ENCODE measurements around the gene LAG3.

LAG3 gene

GRCh38 chr12:6784296-6784695, 12.0 kb downstream of the LAG3 start:
- no peak for TF ChIP-seq CTCF (conservative IDR thresholded peaks at IDR 0.05; ENCODE audit: low read length)
- H3K4me3 ChIP-seq (ENCODE audit: low read length): no peak overlapping the region
- DNase-seq (ENCODE audit: low read depth): no peak

- H3K4me3 ChIP-seq (ENCODE audit: low read length): no peak overlapping the region
- DNase-seq (ENCODE audit: low read depth): no peak
- no peak for TF ChIP-seq CTCF (conservative IDR thresholded peaks at IDR 0.05; ENCODE audit: low read length)
Measured at GRCh38 chr12:6784761-6785160, 12.4 kb downstream of the LAG3 start.

- TF ChIP-seq CTCF (conservative IDR thresholded peaks at IDR 0.05; ENCODE audit: low read length): no peak
- H3K4me3 ChIP-seq (ENCODE audit: low read length): no peak overlapping the region
- DNase-seq (ENCODE audit: low read depth): no peak
Measured at GRCh38 chr12:6786416-6787094, 14.2 kb downstream of the LAG3 start.

DNA sequence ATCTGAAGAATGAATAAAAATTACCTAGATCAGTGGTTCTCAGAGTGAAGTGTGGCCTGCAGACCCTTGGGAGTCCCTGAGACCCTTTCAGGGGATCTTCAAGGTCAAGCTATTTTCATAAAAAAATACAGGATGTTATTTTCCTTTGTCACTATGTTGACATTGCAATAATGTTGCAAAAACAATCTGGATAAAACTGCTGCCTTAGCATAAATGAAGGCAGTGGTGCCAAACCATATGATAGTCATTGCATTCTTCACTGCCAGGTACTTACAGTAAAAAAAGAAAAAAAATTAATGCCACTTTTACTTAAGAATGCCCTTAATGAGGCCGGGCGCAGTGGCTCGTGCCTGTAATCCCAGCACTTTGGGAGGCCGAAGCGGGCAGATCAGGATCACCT, 15.0 kb downstream of the LAG3 start:
- TF ChIP-seq CTCF (conservative IDR thresholded peaks at IDR 0.05; ENCODE audit: low read length): no peak
- no peak overlapping the region for H3K4me3 ChIP-seq (ENCODE audit: low read length)
- DNase-seq (ENCODE audit: low read depth): no peak

- no peak for DNase-seq (ENCODE audit: low read depth)
- no peak for TF ChIP-seq CTCF (conservative IDR thresholded peaks at IDR 0.05; ENCODE audit: low read length)
- H3K4me3 ChIP-seq (ENCODE audit: low read length): no peak within 1 kb of the TSS
Measured at GRCh38 chr12:6788972-6789924, 16.9 kb downstream of the LAG3 start, which contains the start of gene CD4. CD4 (plus strand) TSS chr12:6789528; CDS start chr12:6800139, 10,611 bp downstream.

DNA sequence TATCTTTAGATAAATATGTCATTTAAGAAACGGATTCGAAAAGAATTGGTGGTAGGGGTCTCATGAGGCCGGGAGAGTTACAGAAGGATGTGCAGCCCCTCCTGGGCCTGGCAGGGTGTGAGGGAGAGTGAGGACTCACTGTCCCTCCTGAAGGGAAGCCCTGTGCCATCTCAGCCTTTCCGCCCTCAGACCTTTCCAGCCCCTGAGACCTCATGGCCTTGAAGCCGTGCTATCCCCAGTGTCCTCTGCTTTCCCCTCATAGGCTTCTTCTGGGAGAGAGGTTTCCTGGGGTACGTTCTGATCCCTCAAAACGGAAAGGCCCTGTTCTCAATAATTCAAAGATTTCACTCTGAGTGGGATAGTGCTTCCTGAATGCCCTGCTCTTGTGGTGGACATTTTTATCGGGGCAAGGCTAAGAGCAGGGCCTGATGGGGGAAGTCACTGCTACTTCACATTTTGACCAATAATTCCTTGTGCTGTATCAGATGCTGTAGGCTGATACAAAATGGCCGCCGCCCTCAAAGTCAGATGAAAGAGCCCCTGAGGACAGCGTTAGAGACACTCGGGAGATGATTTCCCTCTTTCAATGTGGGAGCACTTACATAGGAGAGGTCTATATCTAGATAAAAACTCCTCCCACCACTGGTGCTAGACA, 18.3 kb downstream of the LAG3 start:
- DNase-seq (ENCODE audit: low read depth): no peak
- TF ChIP-seq CTCF (conservative IDR thresholded peaks at IDR 0.05; ENCODE audit: low read length): no peak
- no peak overlapping the region for H3K4me3 ChIP-seq (ENCODE audit: low read length)
